Measurements from ENCODE around the gene NRSN2. TPM values are rescaled to one million over a fixed set of nuclear protein-coding genes. Genes with fewer than 3 reads are reported as not detected.

The NRSN2 gene
- total RNA-seq, 1 experiment from 2014 or later: 22.7 TPM

- no CpG with 5 or more reads among the region's 4 CpGs for WGBS (ENCODE audit: extremely low coverage, insufficient read length, low lambda C conversion rate)
Observed at GRCh38 chr20:404088-404487, 57.2 kb downstream of the NRSN2 start.

More at GRCh38 chr20:404088-404487, 57.2 kb downstream of the NRSN2 start:
- Histone ChIP-seq H3K23ac (ENCODE audit: insufficient read length, low read depth, low read length) (no peak overlapping the region), H3K9ac (ENCODE audit: extremely low read depth, insufficient read length, low read length) (no peak overlapping the region), H3K56ac (ENCODE audit: insufficient read length, low read depth, low read length) (no peak overlapping the region), H4K5ac (ENCODE audit: insufficient read length, low read depth, low read length) (no peak overlapping the region), H3K27ac (ENCODE audit: insufficient read length, low read depth, low read length) (no peak overlapping the region), H2BK20ac (ENCODE audit: low read depth, low read length, poor library complexity, severe bottlenecking) (no peak overlapping the region), H3K4ac (ENCODE audit: low read depth, low read length) (no peak overlapping the region), H3K4me2 (ENCODE audit: insufficient read depth, insufficient read length, low read length) (no peak overlapping the region), H3K79me1 (ENCODE audit: insufficient read depth, low read depth, low read length, poor library complexity, severe bottlenecking) (no peaks in the 10 kb centered on the region), H2BK120ac (ENCODE audit: low read depth, low read length, poor library complexity, severe bottlenecking) (no peak overlapping the region), H3K79me2 (ENCODE audit: insufficient read depth, low read length) (peaks cover 3% of the 10 kb centered on the region; the same call in 1 of the 2 replicates), H3K9me3 (ENCODE audit: control insufficient read depth, low read depth, low read length) (no peaks in the 10 kb centered on the region), H2AFZ (ENCODE audit: low read length) (no peak overlapping the region), H3K23me2 (ENCODE audit: insufficient read length, low read depth, low read length, poor library complexity, severe bottlenecking) (no peaks in the 10 kb centered on the region), H4K8ac (replicated peaks; ENCODE audit: insufficient read length, low read depth, low read length) (no peak overlapping the region), H2AK5ac (ENCODE audit: insufficient read length, low read length) (no peak overlapping the region), H3K4me1 (ENCODE audit: insufficient read depth, low read length) (peaks cover 5% of the 10 kb centered on the region; the same call in 1 of the 2 replicates), H4K91ac (ENCODE audit: insufficient read length, low read depth, low read length) (no peak overlapping the region), H4K20me1 (ENCODE audit: control insufficient read depth, insufficient read depth, insufficient read length) (no peaks in the 10 kb centered on the region), H3K18ac (ENCODE audit: insufficient read length, low read depth, low read length) (no peak overlapping the region), H2BK15ac (ENCODE audit: low read depth, low read length) (no peak overlapping the region), H2BK12ac (ENCODE audit: insufficient read length, low read depth, low read length) (no peak overlapping the region), H3T11ph (ENCODE audit: low read length) (no peak overlapping the region), H3K14ac (ENCODE audit: insufficient read depth, low read length) (no peak overlapping the region), H2BK5ac (ENCODE audit: insufficient read length, low read length) (no peak overlapping the region), H3K27me3 (ENCODE audit: insufficient read depth, low read length) (no peaks in the 10 kb centered on the region)
- Mint-ChIP-seq H3K4me1 (peaks cover 28 to 32% of the 10 kb centered on the region in 2 experiments), H3K4me3 (no peak overlapping the region), H3K36me3 (ENCODE audit: insufficient read depth in 1 of 3, low read depth in 3 of 3) (peaks cover 0 to 9% (median 0%) of the 10 kb centered on the region in 3 experiments; a peak in 2 of 7 replicates), H3K27me3 (ENCODE audit: low read depth) (no peaks in the 10 kb centered on the region; the same call in 1 of the 2 replicates), H3K27ac (no peak overlapping the region), H3K9me3 (peaks cover 6 to 10% of the 10 kb centered on the region in 2 experiments; a peak in 3 of 5 replicates)
- no peak for DNase-seq
- TF ChIP-seq CTCF (conservative IDR thresholded peaks at IDR 0.05): no peak

Other genes starting within 250 kb of the NRSN2 start
- not detected in 2 replicates for gene DEFB126, start 204.5 kb upstream of the NRSN2 start, total RNA-seq (2021)
- not detected in 2 replicates for gene DEFB127, start 189.7 kb upstream of the NRSN2 start, total RNA-seq (2021)
- gene DEFB128, start 157.4 kb upstream of the NRSN2 start, total RNA-seq (2021): not detected in 2 replicates
- gene DEFB129, start 119.9 kb upstream of the NRSN2 start, total RNA-seq (2021): not detected in 2 replicates
- gene DEFB132, start 89.4 kb upstream of the NRSN2 start, total RNA-seq (2021): not detected in 2 replicates
- gene C20orf96, start 56.4 kb upstream of the NRSN2 start, total RNA-seq (2021): 13.8 and 14.5 TPM in 2 replicates
- 41.3 and 43.3 TPM in 2 replicates for gene ZCCHC3, start 49.5 kb upstream of the NRSN2 start, total RNA-seq (2021)
- gene SOX12, start 21.6 kb upstream of the NRSN2 start, total RNA-seq (2021): 54.4 and 55.1 TPM in 2 replicates
- 20.0 and 20.8 TPM in 2 replicates for gene TRIB3, start 33.6 kb downstream of the NRSN2 start, total RNA-seq (2021)
- 46.8 and 50.8 TPM in 2 replicates for gene RBCK1, start 61.2 kb downstream of the NRSN2 start, total RNA-seq (2021)
- 16.8 and 17.9 TPM in 2 replicates for gene TBC1D20, start 115.4 kb downstream of the NRSN2 start, total RNA-seq (2021)
- 225 and 229 TPM in 2 replicates for gene CSNK2A1, start 196.7 kb downstream of the NRSN2 start, total RNA-seq (2021)